Lower leg skin (tissue), 3 donors: Measurements from ENCODE around the gene DHRS13.

Experiments used
- POLR2A ChIP-seq, 2 donors: fragments of 450-650 bp; IDR thresholded peaks; one replicate each; pipeline ENCODE4 v1.6.1; 2016 to 2017; ENCODE audit warnings: antibody characterized with exemption in 2 of 2, mild to moderate bottlenecking in 1 of 2, moderate library complexity in 1 of 2
- TF ChIP-seq, protein P1 (sequence below), 3 donors: fragments of 450-650 bp; IDR thresholded peaks; one replicate each; pipeline ENCODE4 v1.5.1; 2016; ENCODE audit warnings: antibody characterized with exemption in 3 of 3, mild to moderate bottlenecking in 3 of 3, moderate library complexity in 2 of 3

DNA sequence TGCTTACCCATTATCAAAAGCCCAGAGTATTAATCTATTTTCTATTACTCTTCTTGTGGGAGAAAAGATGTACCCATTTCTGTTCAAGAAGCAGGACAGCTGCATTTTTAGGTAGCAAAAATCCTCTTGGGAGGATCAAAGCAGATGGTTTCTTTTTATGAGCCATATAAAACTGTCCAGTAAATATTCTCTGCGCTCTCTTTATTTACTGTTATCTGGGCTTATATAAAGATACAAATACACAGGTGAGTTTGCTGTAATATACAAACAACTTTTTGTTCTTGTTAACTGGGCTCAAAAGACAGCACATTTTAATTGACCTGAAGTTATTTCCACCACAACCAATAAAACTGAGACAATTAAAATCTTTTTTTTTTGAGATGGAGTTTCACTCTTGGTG, 38.4 kb upstream of the DHRS13 start:
- TF ChIP-seq, protein P1, sequence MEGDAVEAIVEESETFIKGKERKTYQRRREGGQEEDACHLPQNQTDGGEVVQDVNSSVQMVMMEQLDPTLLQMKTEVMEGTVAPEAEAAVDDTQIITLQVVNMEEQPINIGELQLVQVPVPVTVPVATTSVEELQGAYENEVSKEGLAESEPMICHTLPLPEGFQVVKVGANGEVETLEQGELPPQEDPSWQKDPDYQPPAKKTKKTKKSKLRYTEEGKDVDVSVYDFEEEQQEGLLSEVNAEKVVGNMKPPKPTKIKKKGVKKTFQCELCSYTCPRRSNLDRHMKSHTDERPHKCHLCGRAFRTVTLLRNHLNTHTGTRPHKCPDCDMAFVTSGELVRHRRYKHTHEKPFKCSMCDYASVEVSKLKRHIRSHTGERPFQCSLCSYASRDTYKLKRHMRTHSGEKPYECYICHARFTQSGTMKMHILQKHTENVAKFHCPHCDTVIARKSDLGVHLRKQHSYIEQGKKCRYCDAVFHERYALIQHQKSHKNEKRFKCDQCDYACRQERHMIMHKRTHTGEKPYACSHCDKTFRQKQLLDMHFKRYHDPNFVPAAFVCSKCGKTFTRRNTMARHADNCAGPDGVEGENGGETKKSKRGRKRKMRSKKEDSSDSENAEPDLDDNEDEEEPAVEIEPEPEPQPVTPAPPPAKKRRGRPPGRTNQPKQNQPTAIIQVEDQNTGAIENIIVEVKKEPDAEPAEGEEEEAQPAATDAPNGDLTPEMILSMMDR (IDR thresholded peaks at IDR 0.05) = no peak
- TF ChIP-seq POLR2A (IDR thresholded peaks at IDR 0.05) = no peak
